OCI-LY3 (cell line): Measurements from ENCODE around the gene ZSWIM6.

ENCODE experiments used
- EZH2phosphoT487 ChIP-seq: fragments of 200-600 bp; shearing (Covaris generic); IDR thresholded peaks from 2 replicates; pipeline ENCODE4 v1.6.1; 2018; ENCODE audit warnings: antibody characterized with exemption, mixed run types, low read depth
- TF ChIP-seq, protein P1 (sequence below): fragments of 200-600, 300-600 bp; sonication (generic); IDR thresholded peaks from 2 replicates; pipeline ENCODE4 v1.5.1; 2014; ENCODE audit warnings: antibody characterized with exemption, low read length, low read depth

DNA sequence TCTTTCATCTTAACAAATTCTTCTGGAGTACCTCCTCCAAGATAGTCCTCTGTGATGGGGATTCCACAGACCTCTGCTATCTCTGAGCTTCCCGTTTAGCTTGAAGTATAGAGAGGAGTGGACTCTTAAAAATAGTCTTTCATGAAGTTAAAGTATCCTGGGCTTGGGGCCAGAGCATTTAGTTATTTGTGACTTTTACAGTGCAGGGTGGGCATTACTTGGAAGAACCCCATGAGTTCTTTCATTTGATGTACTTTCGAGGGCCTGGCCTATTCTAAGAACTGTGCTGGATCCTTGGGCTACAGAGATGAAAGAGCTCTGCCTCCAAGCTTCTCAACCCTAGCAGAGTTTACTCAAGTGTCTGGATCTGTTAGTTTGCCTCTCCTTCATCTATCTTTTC lies 131.5 kb downstream of the ZSWIM6 start:
- TF ChIP-seq, protein P1, sequence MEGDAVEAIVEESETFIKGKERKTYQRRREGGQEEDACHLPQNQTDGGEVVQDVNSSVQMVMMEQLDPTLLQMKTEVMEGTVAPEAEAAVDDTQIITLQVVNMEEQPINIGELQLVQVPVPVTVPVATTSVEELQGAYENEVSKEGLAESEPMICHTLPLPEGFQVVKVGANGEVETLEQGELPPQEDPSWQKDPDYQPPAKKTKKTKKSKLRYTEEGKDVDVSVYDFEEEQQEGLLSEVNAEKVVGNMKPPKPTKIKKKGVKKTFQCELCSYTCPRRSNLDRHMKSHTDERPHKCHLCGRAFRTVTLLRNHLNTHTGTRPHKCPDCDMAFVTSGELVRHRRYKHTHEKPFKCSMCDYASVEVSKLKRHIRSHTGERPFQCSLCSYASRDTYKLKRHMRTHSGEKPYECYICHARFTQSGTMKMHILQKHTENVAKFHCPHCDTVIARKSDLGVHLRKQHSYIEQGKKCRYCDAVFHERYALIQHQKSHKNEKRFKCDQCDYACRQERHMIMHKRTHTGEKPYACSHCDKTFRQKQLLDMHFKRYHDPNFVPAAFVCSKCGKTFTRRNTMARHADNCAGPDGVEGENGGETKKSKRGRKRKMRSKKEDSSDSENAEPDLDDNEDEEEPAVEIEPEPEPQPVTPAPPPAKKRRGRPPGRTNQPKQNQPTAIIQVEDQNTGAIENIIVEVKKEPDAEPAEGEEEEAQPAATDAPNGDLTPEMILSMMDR, result no peak
- TF ChIP-seq EZH2phosphoT487, result no peak
